ENCODE measurements around the gene SFT2D1.
"Not testable (repeated sequence)": the region's sequence is repeated elsewhere in the genome, so short reads cannot be mapped to it uniquely, and the experiment has no call there.

SFT2D1 gene

DNA sequence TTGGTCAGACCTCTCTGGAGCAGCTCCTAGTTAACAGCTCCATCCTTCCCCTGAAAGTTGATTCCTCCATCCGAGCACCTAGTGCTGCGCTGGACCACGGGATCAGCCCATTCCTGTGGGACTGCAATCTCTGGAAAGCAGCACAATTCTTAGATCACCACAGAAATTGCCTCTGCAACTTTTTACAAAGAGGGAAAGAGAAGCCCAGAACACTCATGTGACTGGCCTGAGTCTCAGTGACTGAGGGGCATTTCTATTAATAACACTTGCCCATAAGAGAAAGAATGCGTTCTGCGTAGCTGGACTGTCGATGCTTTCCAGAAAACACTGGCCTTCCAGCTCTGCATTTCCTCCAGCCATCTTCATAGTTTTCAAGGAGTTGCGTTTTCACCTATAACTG, 22.1 kb upstream of the SFT2D1 start:
- DNase-seq (ENCODE audit: low read depth in 1 of 2, low spot score in 1 of 2), result no peak

DNA sequence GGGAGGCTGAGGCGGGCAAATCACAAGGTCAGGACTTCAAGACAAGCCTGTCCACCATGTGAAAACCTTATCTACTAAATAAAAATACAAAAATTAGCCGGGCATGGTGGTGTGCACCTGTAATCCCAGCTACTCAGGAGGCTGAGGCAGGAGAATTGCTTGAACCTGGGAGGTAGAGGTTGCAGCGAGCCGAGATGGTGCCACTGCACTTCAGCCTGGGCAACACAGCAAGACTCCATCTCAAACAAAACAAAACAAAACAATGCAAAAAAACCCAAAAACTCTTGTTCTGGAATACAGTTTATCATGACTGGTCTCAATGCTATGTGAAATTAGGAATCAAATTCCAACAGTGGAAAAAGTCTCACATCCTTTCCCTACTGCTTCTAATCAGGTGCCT, 20.1 kb upstream of the SFT2D1 start:
- not testable (repeated sequence) for DNase-seq (ENCODE audit: low read depth in 1 of 2, low spot score in 1 of 2)

DNA sequence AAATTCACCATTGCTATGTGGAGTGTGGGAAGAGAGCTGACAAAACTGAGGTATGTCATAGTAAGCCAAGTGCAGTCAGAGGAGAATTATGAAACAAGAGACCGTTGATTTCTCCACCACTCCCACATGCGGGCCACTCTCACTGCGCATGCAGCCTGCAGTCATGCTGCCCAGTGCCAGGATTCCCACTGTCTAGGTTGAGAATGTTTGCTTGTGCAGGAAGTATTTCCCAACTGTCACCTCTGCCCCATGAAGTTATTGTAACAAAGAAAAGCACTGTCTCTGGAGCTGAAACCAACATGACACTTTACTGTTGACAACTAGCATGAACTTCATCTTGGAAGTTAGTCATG, 18.7 kb upstream of the SFT2D1 start:
- DNase-seq (ENCODE audit: low read depth in 1 of 2, low spot score in 1 of 2), result no peak

DNA sequence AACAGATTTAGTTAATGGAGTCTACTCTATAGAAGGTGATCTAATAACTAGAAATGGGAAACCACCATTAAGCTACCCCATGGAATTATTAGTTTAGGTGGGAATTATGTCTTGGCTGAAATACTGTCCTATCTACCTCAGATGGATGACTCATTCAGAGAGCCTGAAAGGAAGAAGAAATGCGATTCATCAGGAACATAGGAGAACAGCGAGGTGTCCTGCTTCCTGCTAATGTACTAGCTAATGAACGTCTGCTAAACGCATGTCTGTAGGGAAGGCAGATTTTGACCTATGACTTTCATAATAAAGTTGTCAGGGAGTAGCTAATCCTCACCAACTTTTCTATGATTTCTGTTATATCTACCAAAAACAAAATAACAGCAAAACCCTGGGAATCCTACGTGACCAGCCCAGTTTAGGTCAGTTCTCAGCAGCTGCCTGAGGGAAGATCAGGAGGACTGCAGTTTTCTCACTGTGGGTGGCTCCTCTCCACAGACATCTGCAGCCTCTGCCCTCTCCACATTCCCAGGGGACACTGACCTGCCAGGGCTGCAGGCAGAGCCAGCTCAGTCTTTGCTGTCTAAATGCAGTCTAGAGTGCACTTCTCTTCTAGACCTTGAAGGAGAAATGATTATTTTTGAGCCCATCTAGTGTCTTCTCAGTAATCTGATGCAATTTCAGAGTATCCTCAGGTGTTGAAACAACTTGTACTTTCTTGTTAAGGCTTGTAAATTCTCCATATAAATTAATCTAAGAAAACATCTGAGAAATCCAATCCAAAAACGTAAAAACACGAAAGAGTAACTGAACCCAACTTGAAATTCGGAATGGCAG, 18.1 kb upstream of the SFT2D1 start:
- DNase-seq (ENCODE audit: low read depth in 1 of 2, low spot score in 1 of 2), result no peak

DNA sequence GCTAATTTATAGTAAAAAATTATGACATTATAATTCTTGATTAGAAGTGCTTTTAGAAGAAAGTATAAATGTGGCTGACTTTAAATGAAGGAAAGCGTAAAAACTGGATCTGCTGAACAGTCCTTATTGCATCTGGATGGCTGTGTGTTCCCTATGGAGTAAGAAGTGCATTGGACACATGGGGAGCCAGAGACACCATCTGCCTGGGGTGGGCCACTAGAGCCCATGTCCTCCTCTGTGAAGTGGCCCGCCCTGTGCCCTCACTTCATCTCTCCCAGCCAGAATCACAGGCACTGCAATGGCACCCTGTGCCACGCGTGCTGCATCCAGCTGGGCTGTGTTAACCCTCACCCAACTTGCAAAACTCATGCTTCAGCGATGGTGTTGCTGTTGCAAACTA, 13.2 kb upstream of the SFT2D1 start:
- no peak for DNase-seq (ENCODE audit: low read depth in 1 of 2, low spot score in 1 of 2)

DNA sequence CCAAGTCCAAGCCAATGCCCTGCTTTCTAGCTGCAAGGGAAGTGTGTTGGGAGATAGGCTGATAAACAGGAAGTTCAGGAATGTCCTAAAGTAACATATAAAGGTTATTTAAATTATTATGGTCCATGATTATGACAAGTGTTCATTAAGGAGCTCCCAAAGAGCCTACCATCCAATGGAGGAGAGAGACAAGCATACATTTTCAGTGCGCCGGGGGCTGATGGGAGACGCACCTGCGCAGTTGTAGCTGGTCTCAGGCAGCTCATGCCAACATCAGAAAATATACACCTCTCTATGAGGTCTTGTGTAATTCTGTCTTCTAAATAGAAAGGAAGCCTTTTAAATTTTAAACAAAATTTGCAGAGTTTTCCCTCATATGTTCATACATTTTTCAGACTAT, 12.6 kb upstream of the SFT2D1 start:
- no peak for DNase-seq (ENCODE audit: low read depth in 1 of 2, low spot score in 1 of 2)

DNA sequence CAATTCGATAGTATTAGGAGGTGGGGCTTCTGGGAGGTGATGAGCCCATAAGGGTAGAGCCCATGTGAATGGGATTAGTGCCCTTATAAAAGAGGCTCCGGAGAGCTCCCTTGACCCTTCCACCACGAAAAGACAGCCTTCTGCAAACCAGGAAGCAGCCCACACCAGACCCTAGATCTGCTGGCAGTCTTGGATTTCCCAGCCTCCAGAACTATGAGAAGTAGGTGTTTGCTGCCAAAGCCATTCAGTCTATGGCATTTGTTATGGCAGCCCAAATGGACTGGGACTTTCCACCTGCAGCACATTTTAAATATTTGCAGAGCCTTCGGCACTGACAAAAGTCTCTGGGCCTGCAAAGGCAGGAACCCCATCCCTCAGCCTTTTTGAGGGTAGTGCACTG, 11.8 kb upstream of the SFT2D1 start:
- no peak for DNase-seq (ENCODE audit: low read depth in 1 of 2, low spot score in 1 of 2)

DNA sequence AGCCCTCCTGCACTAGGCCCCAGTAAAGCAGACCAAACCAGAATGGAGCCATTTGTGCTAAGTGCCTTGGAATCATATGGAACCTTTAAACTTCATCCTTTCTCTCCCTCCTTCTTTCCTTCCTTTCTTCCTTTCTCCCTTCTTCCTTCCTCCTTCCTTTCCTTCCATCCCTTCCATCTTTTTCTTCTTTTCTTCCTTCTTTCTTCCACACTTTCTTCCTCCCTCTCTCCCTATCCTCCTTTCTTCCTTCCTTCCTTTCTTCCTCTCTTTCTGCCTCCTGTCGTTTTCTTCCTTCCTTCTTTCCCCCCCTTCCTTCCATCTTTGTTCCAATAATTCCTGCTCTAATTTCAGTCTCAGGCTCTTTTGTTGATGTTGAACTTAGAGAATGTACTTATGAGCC, 11.2 kb upstream of the SFT2D1 start:
- no peak for DNase-seq (ENCODE audit: low read depth in 1 of 2, low spot score in 1 of 2)

DNA sequence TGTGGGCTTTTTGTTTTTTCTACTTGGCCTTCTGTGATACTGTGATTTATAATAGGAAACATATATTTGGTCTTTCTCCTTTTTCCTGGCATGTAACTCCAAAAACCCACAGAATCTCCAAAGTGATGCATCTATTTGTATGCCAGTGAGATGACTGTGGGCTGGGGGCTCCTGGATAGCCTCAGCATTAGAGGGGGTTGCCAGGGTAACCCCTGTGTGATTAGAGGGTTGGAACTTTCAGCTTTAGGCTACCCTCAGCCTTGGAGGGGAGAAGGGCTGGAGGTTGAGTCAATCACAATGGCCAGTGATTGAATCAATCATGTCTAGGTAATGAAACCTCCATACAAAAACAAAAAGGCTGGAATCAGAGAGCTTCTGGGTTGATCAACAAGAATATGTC, 10.6 kb upstream of the SFT2D1 start:
- DNase-seq (ENCODE audit: low read depth in 1 of 2, low spot score in 1 of 2), result no peak

DNA sequence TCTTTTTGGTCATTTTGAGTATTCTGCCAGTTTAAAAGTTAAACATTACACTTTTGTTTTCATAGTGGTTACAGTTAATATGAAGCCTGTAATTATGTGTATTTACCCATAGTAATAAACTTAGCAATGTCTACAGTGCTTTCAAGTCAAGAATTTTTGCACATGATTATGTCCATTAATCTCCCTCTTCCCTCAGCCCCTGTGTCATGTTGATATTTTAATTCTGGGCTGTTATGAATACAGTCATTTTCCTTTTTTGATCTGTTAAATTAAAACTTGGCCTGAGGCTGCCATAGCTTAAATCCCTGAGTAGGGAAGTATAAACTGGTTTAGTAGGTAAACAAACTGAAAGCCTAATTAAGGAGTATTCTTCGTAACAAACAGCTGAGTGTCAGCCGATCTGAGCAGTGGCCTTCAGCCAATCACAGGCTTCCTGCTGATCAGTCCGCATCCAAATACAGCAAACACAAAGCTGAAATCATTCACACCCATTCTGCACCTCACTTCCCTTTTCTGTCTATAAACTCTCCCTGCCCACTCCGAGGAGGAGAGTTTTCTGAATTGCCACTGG, 9.5 kb upstream of the SFT2D1 start:
- DNase-seq (ENCODE audit: low read depth in 1 of 2, low spot score in 1 of 2), result no peak

DNA sequence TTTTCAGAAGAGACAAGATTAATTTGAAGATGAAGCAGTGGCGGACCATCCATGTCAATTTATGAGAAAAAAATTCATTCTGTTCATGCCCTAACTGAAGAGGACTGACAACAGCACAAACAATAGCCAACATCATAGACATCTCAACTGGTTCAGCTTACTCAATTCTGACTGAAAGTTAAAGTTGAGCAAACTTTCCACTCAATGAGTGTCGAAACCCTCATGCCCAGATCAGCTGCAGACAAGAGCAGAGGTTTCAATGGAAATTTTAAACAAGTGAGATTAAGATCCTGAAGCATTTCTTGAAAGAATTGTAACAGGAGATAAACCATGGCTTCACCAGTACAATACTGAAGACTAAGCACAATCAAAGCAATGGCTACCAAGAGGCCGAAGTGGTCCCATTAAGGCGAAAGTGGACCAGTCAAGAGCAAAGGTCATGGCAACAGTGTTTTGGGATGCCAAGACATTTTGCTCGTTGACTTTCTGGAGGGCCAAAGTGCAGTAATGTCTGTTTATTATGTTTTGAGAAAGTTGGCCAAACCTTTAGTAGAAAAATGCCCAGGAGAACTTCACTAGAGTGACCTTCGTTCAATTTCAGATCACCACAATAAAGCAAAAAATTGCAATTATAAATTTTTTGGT, 6.1 kb upstream of the SFT2D1 start:
- DNase-seq (ENCODE audit: low read depth in 1 of 2, low spot score in 1 of 2), result no peak

DNA sequence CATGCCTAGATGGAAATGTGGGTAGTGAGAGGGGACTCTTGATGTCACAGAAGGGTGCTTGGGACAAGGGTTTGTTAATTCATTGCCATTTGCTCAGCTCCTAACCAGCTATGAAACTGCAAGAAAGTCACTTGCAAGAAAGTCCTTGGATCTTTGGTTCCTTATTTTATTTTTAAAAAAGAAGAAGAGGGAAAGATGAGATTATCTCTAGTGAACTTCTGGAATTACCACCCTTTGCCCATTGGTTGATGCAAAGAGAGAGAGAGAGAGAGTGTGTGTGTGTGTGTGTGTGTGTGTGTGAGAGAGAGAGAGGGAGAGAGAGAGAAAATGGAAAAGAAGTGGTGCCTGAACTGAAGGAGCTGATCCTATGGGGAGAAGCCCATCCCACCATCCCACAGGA, 4.6 kb upstream of the SFT2D1 start:
- no peak for DNase-seq (ENCODE audit: low read depth in 1 of 2, low spot score in 1 of 2)

DNA sequence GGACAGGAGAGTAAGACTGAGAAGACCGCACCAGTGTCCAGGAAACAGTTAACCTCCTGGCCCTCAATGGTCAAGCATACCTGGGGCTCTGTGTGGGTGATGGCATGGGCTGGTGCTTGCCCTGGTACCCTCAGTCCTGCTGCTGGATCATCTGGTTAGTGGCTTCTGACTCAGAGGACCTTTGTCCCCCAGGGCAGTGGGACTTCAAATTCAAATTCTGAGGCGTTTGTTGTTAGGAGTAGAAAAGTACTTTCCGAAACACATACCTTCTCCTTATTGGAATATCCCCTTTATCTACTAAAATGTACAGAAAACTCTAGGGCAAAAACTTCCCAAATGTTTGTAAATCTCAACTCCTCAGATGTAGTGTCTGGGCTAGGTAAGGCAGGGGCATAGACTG, 4.1 kb upstream of the SFT2D1 start:
- DNase-seq (ENCODE audit: low read depth in 1 of 2, low spot score in 1 of 2), result no peak

DNA sequence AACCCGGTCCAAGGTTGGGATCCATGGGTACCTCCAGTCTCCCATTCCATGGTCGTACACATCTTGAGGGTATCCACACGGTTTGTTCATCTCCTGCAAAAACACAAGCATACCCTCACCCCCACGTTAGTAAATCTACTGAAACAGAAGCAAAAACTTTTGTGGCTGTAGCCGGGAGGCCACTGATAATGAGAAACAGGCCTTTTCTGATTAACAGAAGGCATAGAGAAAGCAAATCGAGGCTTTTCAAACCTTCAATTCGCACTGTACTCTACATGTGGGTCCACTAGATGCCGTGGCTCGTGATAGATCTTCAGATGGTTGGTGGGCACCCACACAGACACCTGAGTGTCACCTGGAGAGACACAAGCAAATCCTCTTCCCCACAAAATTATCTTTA, 3.3 kb upstream of the SFT2D1 start:
- DNase-seq (ENCODE audit: low read depth in 1 of 2, low spot score in 1 of 2), result not testable (repeated sequence)

DNA sequence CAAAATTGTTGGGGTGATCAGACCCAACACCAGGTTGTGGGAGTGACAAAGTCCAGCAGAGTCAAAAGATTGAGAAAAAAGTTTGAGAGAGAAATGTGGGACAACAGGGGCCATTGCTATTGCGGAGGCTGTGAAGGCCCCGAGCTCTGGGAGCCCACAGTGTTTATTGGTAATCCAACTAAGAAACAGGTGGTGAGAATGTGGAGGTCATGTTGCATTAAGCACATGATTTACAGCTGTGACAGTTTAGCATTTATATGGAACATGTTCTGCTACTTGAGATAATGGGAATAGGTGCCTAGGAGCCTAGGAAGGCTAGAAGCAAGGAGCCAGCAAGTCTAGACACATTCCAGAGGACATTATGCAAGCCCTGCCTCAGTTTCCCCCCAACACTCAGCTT, 2.6 kb upstream of the SFT2D1 start:
- not testable (repeated sequence) for DNase-seq (ENCODE audit: low read depth in 1 of 2, low spot score in 1 of 2)

DNA sequence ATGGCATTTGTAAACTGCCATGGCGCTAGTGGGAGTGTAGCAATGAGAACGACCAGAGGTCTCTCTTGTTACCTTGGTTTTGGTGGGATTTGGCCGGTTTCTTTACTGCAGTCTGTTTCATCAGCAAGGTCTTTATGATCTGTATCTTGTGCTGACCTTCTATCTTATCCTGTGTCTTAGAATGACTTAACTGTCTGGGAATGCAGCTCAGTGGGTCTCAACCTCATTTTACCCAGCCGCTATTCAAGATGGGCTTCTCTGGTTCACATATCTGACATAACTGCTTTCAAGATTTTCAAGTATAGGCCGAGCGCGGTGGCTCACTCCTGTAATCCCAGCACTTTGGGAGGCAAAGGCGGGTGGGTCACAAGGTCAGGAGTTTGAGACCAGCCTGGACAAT, 1.9 kb upstream of the SFT2D1 start:
- DNase-seq (ENCODE audit: low read depth in 1 of 2, low spot score in 1 of 2), result no peak

DNA sequence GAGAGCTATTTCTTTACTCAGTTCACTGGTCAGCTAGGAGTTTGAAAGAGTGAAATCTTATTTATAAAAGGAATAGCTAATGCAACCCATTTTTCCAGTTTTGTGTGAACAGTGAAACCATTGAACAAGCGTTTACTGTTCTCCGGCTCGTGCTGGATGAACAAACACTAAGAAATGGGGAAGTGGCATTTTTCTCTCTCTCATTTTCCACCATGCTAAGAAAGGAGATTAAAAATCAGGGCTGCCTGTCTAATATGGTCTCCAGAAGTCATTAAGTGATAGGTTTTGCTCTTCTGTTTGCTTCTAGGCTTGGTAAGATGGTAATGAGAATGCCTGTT, 774 bp upstream of the SFT2D1 start:
- DNase-seq (ENCODE audit: low read depth in 1 of 2, low spot score in 1 of 2), result no peak

DNA sequence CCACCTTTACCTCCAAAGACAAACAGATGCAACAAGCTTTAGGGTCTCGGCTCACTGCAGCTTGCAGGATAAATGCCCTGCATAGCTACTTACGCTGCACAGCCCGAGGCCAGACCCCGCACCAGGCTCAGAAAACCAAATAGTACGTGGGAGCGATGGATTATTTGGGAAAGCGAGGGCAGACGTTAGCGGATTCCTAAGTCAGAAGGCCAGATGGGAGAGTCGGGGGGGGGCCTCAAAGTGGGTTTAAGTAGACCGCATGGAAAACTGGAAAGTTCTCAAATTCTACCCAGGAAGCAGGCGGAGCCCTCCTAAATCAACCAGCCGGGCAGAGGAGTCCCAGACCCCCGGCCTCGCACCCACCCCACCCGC, 382 bp downstream of the SFT2D1 start:
- DNase-seq (ENCODE audit: low read depth in 1 of 2, low spot score in 1 of 2), result no peak

DNA sequence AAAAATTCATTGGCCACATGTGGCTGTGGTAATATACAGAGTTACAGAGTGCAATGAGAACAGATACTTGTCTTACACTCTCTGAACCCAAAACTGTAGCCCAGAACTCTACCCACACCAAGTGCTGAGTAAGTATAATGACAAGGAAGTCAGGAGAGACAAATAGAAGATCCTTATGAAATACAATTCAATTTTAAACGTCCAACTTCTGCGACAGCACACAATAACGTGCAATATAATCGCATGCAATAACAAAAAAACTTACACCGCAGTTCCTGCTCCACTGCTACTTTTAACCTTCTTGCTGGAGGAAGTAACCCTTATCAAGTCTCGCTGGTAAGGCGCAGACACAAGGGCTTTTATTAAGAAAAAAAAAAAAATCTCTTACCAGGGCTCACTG, 881 bp downstream of the SFT2D1 start:
- no peak for DNase-seq (ENCODE audit: low read depth in 1 of 2, low spot score in 1 of 2)

DNA sequence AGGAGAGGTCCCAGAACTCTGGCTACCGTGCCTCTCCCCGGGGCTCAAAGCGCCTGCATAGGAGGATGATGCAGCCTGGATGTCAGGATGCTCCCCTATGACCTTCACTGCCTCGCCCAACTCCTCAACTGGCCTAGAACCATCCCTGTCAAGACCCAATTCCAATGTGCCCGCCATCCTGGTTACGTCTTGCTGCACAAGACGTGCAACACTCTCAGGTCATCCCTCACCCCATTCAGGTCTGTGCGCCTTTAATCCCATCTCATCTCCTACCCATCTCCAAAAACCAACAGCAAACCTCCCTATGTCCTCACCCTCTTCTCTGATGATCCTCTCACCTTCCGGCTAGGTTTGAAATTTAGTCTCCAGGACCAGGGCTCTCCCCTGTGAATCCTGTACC, 3.5 kb downstream of the SFT2D1 start:
- DNase-seq (ENCODE audit: low read depth in 1 of 2, low spot score in 1 of 2), result no peak

DNA sequence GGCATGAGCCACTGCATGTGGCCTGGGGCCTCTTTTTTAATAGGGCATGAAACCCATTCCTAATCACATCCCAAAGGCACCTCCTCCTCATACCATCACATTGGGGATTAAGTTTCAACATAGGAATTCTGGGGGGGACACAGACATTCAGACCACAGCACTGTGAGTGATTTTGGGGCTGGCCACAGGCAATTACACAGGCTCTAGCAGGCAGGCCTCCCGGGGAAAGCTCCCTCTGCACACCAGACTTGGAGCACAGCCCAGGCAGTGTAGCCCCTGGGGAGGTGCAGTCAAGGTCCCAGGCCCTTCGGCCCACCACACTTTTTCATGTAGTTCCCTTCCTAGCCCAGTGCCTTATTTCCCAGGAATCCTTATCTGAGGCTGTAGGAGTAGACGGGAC, 5.5 kb downstream of the SFT2D1 start:
- DNase-seq (ENCODE audit: low read depth in 1 of 2, low spot score in 1 of 2), result no peak

DNA sequence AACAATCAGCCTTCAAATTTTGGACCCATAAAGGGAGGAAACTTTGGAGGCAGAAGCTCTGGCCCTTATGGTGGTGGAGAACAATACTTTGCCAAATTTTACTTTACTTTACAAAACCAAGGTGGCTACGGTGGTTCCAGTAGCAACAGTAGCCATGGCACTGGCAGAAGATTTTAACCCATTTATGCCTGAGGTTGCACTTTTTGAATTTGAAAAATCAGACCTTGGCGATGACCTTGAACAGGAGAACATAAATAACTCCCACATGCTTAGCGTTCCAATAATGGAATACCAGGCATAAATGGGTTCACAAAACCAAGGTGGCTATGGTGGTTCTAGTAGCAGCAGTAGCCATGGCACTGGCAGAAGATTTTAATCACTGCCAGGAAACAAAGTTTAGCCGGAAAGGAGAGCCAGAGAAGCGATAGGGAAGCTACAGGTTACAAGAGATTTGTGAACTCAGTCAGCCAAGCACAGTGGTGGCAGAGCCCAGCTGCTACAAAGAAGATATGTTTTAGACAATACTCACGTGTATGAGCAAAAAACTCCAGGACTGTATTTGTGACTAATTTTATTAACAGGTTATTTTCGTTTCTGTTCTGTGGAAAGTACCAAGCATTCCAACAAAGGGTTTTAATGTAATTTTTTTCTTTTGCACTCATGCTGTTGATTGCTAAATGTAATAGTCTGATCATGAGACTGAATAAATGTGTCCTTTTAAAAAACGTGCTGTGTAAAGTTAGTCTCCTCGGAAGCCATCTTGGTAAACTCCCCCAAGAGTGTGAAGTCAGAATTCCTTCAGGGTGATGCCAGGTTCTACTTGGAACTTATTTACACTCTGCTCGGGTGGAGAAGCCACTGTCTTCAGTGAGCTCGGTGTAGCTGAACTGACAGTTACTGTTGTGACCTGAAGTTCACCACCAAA, 6.7 kb downstream of the SFT2D1 start:
- no peak for DNase-seq (ENCODE audit: low read depth in 1 of 2, low spot score in 1 of 2)
